ENCODE results near the gene DNAH5. TPM values are rescaled to one million over a fixed set of nuclear protein-coding genes. Genes with fewer than 3 reads are reported as not detected.

Gene DNAH5
- total and polyA plus RNA-seq, 2 donors (not counting 3 experiments of a cell fraction or from before 2014, with no cell fraction given): 0.23 to 1.7 TPM

DNA sequence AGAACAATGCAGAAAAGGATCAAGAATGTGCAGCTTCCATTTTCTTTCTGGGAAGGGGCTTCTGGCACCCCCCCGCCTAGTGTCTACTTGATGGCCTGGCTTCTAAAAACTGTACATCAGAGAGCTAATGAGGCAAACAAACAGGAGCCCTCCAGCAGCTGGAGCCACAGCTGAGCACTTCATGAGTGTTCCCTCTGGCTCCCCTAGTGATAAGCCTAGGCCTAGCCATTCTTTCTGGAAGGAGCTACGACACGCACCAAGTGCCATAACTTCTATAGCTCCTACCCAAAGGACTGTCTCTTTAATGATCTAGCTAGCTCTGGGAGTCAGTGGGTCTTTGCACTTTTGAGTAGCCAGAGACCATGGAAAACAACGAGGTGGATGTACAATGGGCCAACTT is 66.1 kb downstream of the DNAH5 start:
- no TSS peak for BruUV-seq (replicated peaks)
- no peaks in the 10 kb centered on the region for H3K36me3 ChIP-seq (ENCODE audit: control insufficient read depth in 2 of 2, extremely low read depth in 1 of 2, insufficient read depth in 2 of 2, low read length in 2 of 2)
- TF ChIP-seq, protein P1, sequence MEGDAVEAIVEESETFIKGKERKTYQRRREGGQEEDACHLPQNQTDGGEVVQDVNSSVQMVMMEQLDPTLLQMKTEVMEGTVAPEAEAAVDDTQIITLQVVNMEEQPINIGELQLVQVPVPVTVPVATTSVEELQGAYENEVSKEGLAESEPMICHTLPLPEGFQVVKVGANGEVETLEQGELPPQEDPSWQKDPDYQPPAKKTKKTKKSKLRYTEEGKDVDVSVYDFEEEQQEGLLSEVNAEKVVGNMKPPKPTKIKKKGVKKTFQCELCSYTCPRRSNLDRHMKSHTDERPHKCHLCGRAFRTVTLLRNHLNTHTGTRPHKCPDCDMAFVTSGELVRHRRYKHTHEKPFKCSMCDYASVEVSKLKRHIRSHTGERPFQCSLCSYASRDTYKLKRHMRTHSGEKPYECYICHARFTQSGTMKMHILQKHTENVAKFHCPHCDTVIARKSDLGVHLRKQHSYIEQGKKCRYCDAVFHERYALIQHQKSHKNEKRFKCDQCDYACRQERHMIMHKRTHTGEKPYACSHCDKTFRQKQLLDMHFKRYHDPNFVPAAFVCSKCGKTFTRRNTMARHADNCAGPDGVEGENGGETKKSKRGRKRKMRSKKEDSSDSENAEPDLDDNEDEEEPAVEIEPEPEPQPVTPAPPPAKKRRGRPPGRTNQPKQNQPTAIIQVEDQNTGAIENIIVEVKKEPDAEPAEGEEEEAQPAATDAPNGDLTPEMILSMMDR (IDR thresholded peaks at IDR 0.05; ENCODE audit: extremely low read depth in 1 of 2, insufficient read depth in 1 of 2, low read depth in 1 of 2, low read length in 2 of 2): no peak
- TF ChIP-seq, protein P2, sequence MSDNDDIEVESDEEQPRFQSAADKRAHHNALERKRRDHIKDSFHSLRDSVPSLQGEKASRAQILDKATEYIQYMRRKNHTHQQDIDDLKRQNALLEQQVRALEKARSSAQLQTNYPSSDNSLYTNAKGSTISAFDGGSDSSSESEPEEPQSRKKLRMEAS (IDR thresholded peaks at IDR 0.05; ENCODE audit: insufficient read depth, insufficient read length): no peak
- TF ChIP-seq EZH2 (IDR thresholded peaks at IDR 0.05; ENCODE audit: borderline replicate concordance, low read depth, low read length, severe bottlenecking): no peak
- no peak for TF ChIP-seq POLR2AphosphoS5 (IDR thresholded peaks at IDR 0.05; ENCODE audit: insufficient read depth, low read depth, low read length)
- TF ChIP-seq FOS (IDR thresholded peaks at IDR 0.05; ENCODE audit: borderline replicate concordance, insufficient read depth, low read length): no peak
- no peak for TF ChIP-seq POLR2A (IDR thresholded peaks at IDR 0.05; ENCODE audit: low read depth, low read length)
- TF ChIP-seq JUN (IDR thresholded peaks at IDR 0.05; ENCODE audit: borderline replicate concordance, insufficient read depth, insufficient read length, low read depth): no peak
- no peak for TF ChIP-seq MYC (IDR thresholded peaks at IDR 0.05; ENCODE audit: low read depth, low read length)
- TF ChIP-seq GATA2 (IDR thresholded peaks at IDR 0.05; ENCODE audit: insufficient read depth, insufficient read length, low read depth, low read length): no peak
- DNase-seq (ENCODE audit: low read depth, low spot score) (no peak), FAIRE-seq (no peak)
- H3K4me1 ChIP-seq (ENCODE audit: control insufficient read depth, extremely low read depth, insufficient read depth, low read length): no peaks in the 10 kb centered on the region
- no peak overlapping the region for H3K27ac ChIP-seq (ENCODE audit: insufficient read depth, low read depth, low read length)
- ChIA-PET POLR2A (no interaction called here), CTCF (interaction anchor here (1.3 kb wide), 1 partner anchor 8 kb away, joined by 3 read pairs; no protein-coding TSS in a partner anchor)
- no peaks in the 10 kb centered on the region for H3K79me2 ChIP-seq (ENCODE audit: control insufficient read depth, insufficient read depth, low read length)
- intact Hi-C loops (cut with micrococcal nuclease): no loop called here
- no peak overlapping the region for H3K4me2 ChIP-seq (ENCODE audit: insufficient read depth, low read length)
- H3K9me1 ChIP-seq (replicated peaks; ENCODE audit: control insufficient read depth, extremely low read depth, insufficient read depth, low read length): no peaks in the 10 kb centered on the region
- H4K20me1 ChIP-seq (replicated peaks; ENCODE audit: control insufficient read depth, extremely low read depth, insufficient read depth, low read length): no peaks in the 10 kb centered on the region
- no peaks in the 10 kb centered on the region for H3K27me3 ChIP-seq (ENCODE audit: control insufficient read depth in 2 of 2, insufficient read depth in 2 of 2, low read length in 2 of 2)
- dilution Hi-C loops (cut with MboI; ENCODE audit: extremely low pct_ligation_motif_present, low sequenced_read_pairs): no loop called here
- H3K4me3 ChIP-seq (replicated peaks in 1 of 3; ENCODE audit: insufficient read depth in 1 of 3, low read depth in 1 of 3, low read length in 3 of 3): no peak overlapping the region
- no peak overlapping the region for H3K9ac ChIP-seq (replicated peaks; ENCODE audit: extremely low read depth, insufficient read depth, low read length)
- H2AFZ ChIP-seq (ENCODE audit: low read depth, low read length): no peak overlapping the region
- no peaks in the 10 kb centered on the region for H3K9me3 ChIP-seq (replicated peaks; ENCODE audit: control insufficient read depth, insufficient read depth, low read length)

Measured in endothelial cell of umbilical vein (primary cell).